WTC11 (cell line): Measurements from ENCODE around the gene GLS. TPM values are rescaled to one million over a fixed set of nuclear protein-coding genes. Genes with fewer than 3 reads are reported as not detected.
A peak's percentile ranks its signal among the peaks of the same experiment; 100 is the strongest.

Experiments
- ATAC-seq: fragments of 200-7000 bp; cut with Tn5 transposase; 2 replicates; pipeline ENCODE4 v1.10.0; 2021; ENCODE audit warnings: mild to moderate bottlenecking, moderate library complexity
- CTCF ChIA-PET: fragments of 300-600 bp; sonication (Branson Sonifier 250); formaldehyde crosslinking; loops from one replicate; lab custom pipeline; 2021; ENCODE audit warnings: antibody characterized with exemption; lab: Charles Lee
- POLR2A ChIA-PET: fragments of 350-600 bp; sonication (Branson Sonifier 250); formaldehyde crosslinking; loops from one replicate; lab custom pipeline; 2021; ENCODE audit warnings: antibody characterized with exemption; lab: Charles Lee
- DNase-seq: peaks from one replicate; pipeline ENCODE4 v3.0.0; 2021; ENCODE audit warnings: low spot score
- H3K27ac Mint-ChIP-seq: 2 replicates; pipeline ENCODE4 v1.8.0; 2021; ENCODE audit warnings: mixed read lengths
- H3K27me3 Mint-ChIP-seq: 2 replicates; pipeline ENCODE4 v1.8.0; 2021; ENCODE audit warnings: low read depth, mild to moderate bottlenecking, moderate library complexity, mixed read lengths
- H3K36me3 Mint-ChIP-seq: 2 replicates; pipeline ENCODE4 v1.8.0; 2021; ENCODE audit warnings: mixed read lengths
- H3K4me1 Mint-ChIP-seq: 2 replicates; pipeline ENCODE4 v1.8.0; 2022; ENCODE audit warnings: mixed read lengths
- H3K4me3 Mint-ChIP-seq: 2 replicates; pipeline ENCODE4 v1.8.0; 2021; ENCODE audit warnings: mild to moderate bottlenecking, moderate library complexity, mixed read lengths
- H3K9me3 Mint-ChIP-seq: 2 replicates; pipeline ENCODE4 v1.8.0; 2021; ENCODE audit warnings: mixed read lengths
- ATF1 ChIP-seq: sonication (generic); formaldehyde crosslinking; IDR thresholded peaks from 2 replicates; pipeline ENCODE4 v1.8.1; 2023; ENCODE audit warnings: mild to moderate bottlenecking, moderate library complexity, missing genetic modification reagents
- E2F4 ChIP-seq: sonication (generic); formaldehyde crosslinking; IDR thresholded peaks from 2 replicates; pipeline ENCODE4 v1.8.1; 2022; ENCODE audit warnings: low read depth, mild to moderate bottlenecking, moderate library complexity, missing genetic modification reagents, borderline replicate concordance
- E2F5 ChIP-seq: sonication (generic); formaldehyde crosslinking; IDR thresholded peaks from 2 replicates; pipeline ENCODE4 v1.8.1; 2022; ENCODE audit warnings: mild to moderate bottlenecking, moderate library complexity, missing genetic modification reagents
- FOXP1 ChIP-seq: sonication (generic); formaldehyde crosslinking; IDR thresholded peaks from 2 replicates; pipeline ENCODE4 v1.8.0; 2022; ENCODE audit warnings: missing genetic modification reagents, mild to moderate bottlenecking, moderate library complexity, borderline replicate concordance
- IRF1 ChIP-seq: sonication (generic); formaldehyde crosslinking; IDR thresholded peaks from 2 replicates; pipeline ENCODE4 v1.8.0; 2023; ENCODE audit warnings: missing genetic modification reagents
- JAZF1 ChIP-seq: fragments of 250-450 bp; sonication (Bioruptor Pico); IDR thresholded peaks from 2 replicates; pipeline ENCODE4 v1.9.0; 2021; ENCODE audit warnings: moderate library complexity, mild to moderate bottlenecking, inconsistent platforms
- JUN ChIP-seq: sonication (generic); formaldehyde crosslinking; IDR thresholded peaks from 2 replicates; pipeline ENCODE4 v1.8.0; 2023; ENCODE audit warnings: mild to moderate bottlenecking, missing genetic modification reagents
- MAX ChIP-seq: sonication (generic); formaldehyde crosslinking; IDR thresholded peaks from 2 replicates; pipeline ENCODE4 v1.8.0; 2022; ENCODE audit warnings: mild to moderate bottlenecking, missing genetic modification reagents
- OVOL2 ChIP-seq: fragments of 250-450 bp; sonication (Bioruptor Pico); IDR thresholded peaks from 2 replicates; pipeline ENCODE4 v1.9.0; 2021; ENCODE audit warnings: mild to moderate bottlenecking, borderline replicate concordance
- PREB ChIP-seq: sonication (generic); formaldehyde crosslinking; IDR thresholded peaks from 2 replicates; pipeline ENCODE4 v1.8.1; 2022; ENCODE audit warnings: mild to moderate bottlenecking, missing genetic modification reagents, moderate library complexity, borderline replicate concordance
- SOX15 ChIP-seq: fragments of 250-450 bp; sonication (Bioruptor Pico); IDR thresholded peaks from 2 replicates; pipeline ENCODE4 v1.9.0; 2021; ENCODE audit warnings: mild to moderate bottlenecking
- SP1 ChIP-seq: sonication (generic); formaldehyde crosslinking; conservative IDR thresholded peaks from 2 replicates; pipeline ENCODE4 v1.8.1; 2022; ENCODE audit warnings: missing genetic modification reagents
- STAT6 ChIP-seq: sonication (generic); formaldehyde crosslinking; conservative IDR thresholded peaks from 2 replicates; pipeline ENCODE4 v1.8.1; 2023; ENCODE audit warnings: mild to moderate bottlenecking, low read depth, missing genetic modification reagents, moderate library complexity
- TP53 ChIP-seq: sonication (generic); formaldehyde crosslinking; IDR thresholded peaks from 2 replicates; pipeline ENCODE4 v1.8.1; 2023; ENCODE audit warnings: mild to moderate bottlenecking, missing genetic modification reagents
- USF1 ChIP-seq: sonication (generic); formaldehyde crosslinking; IDR thresholded peaks from 2 replicates; pipeline ENCODE4 v1.8.0; 2022; ENCODE audit warnings: mild to moderate bottlenecking, missing genetic modification reagents
- USF2 ChIP-seq: sonication (generic); formaldehyde crosslinking; IDR thresholded peaks from 2 replicates; pipeline ENCODE4 v1.8.1; 2023; ENCODE audit warnings: mild to moderate bottlenecking, missing genetic modification reagents, moderate library complexity
- ZMAT4 ChIP-seq: fragments of 250-450 bp; sonication (Bioruptor Pico); IDR thresholded peaks from 2 replicates; pipeline ENCODE4 v1.9.0; 2021; ENCODE audit warnings: mild to moderate bottlenecking
- ZNF232 ChIP-seq: sonication (generic); formaldehyde crosslinking; IDR thresholded peaks from 2 replicates; pipeline ENCODE4 v1.8.0; 2022; ENCODE audit warnings: mild to moderate bottlenecking, missing genetic modification reagents
- ZNF396 ChIP-seq: fragments of 250-450 bp; sonication (Bioruptor Pico); IDR thresholded peaks from 2 replicates; pipeline ENCODE4 v1.8.0; 2021; ENCODE audit warnings: mild to moderate bottlenecking, moderate library complexity, borderline replicate concordance
- ZNF512 ChIP-seq: sonication (generic); formaldehyde crosslinking; IDR thresholded peaks from 2 replicates; pipeline ENCODE4 v1.8.1; 2022; ENCODE audit warnings: missing genetic modification reagents, borderline replicate concordance
- ZSCAN18 ChIP-seq: fragments of 250-450 bp; sonication (Bioruptor Pico); IDR thresholded peaks from 2 replicates; pipeline ENCODE4 v2.1.2; 2022; ENCODE audit warnings: mild to moderate bottlenecking, moderate library complexity
- total RNA-seq: library from RNA; stranded (reverse); gene quantifications from 3 replicates; pipeline ENCODE4 v1.2.3, GENCODE V29; 2021

The GLS gene
- total RNA-seq, 1 experiment from 2014 or later = 115 TPM

GRCh38 chr2:190980630-190981209, 100.1 kb downstream of the GLS start:
- no peak for ATAC-seq
- Mint-ChIP-seq H3K4me3 (no peak overlapping the region), H3K4me1 (peaks cover 7% of the 10 kb centered on the region), H3K9me3 (no peaks in the 10 kb centered on the region), H3K27me3 (no peaks in the 10 kb centered on the region), H3K27ac (peak overlapping the region; percentile 73; the same call in 1 of the 2 replicates), H3K36me3 (peaks cover 92% of the 10 kb centered on the region)
- ChIA-PET POLR2A (no interaction called here), CTCF (no interaction called here)
- TF ChIP-seq MAX = no peak
- TF ChIP-seq ZNF512 (CRISPR knock-in tag) = no peak
- no peak for TF ChIP-seq E2F4 (CRISPR knock-in tag)
- TF ChIP-seq IRF1 (CRISPR knock-in tag) = no peak
- TF ChIP-seq ZSCAN18 (CRISPR knock-in tag) = no peak
- TF ChIP-seq ZNF232 = no peak
- no peak for TF ChIP-seq JAZF1 (CRISPR knock-in tag)
- no peak for TF ChIP-seq PREB
- TF ChIP-seq JUN = no peak
- TF ChIP-seq STAT6 (CRISPR knock-in tag) = no peak
- TF ChIP-seq USF1 (CRISPR knock-in tag) = no peak
- no peak for TF ChIP-seq ZMAT4 (CRISPR knock-in tag)
- no peak for TF ChIP-seq TP53 (CRISPR knock-in tag)
- DNase-seq = no peak

- ATAC-seq (no peak), DNase-seq (no peak)
- CTCF ChIA-PET = no interaction called here
- Mint-ChIP-seq H3K27me3 (no peaks in the 10 kb centered on the region), H3K9me3 (no peaks in the 10 kb centered on the region), H3K4me3 (no peak overlapping the region), H3K27ac (0 out of 2 replicates have a peak overlapping the region, but pooled peaks have one; percentile 12), H3K4me1 (peaks cover 8% of the 10 kb centered on the region), H3K36me3 (peaks cover 93% of the 10 kb centered on the region)
- POLR2A ChIA-PET = no interaction called here
- TF ChIP-seq SP1 (CRISPR knock-in tag) (no peak), OVOL2 (CRISPR knock-in tag) (no peak), SOX15 (CRISPR knock-in tag) (no peak), E2F4 (CRISPR knock-in tag) (no peak), USF2 (no peak), ATF1 (CRISPR knock-in tag) (no peak), ZNF396 (no peak), E2F5 (CRISPR knock-in tag) (no peak), FOXP1 (CRISPR knock-in tag) (no peak)
Measured at GRCh38 chr2:190981333-190981732, 100.7 kb downstream of the GLS start.
